K562 (cell line): ENCODE measurements around the gene HES4. TPM values are rescaled to one million over a fixed set of nuclear protein-coding genes. Genes with fewer than 3 reads are reported as not detected.

Experiments used
- CBFA2T2 ChIP-seq: fragments of 450-650 bp; conservative IDR thresholded peaks from 2 replicates; pipeline ENCODE4 v1.6.1; 2017; ENCODE audit warnings: mild to moderate bottlenecking
- DNMT1 ChIP-seq: fragments of 450-650 bp; IDR thresholded peaks from 2 replicates; pipeline ENCODE4 v1.6.1; 2016; ENCODE audit warnings: antibody characterized with exemption, mild to moderate bottlenecking
- ELK1 ChIP-seq: sonication (generic); formaldehyde crosslinking; IDR thresholded peaks from 2 replicates; pipeline ENCODE4 v1.8.1; 2022; ENCODE audit warnings: missing genetic modification reagents
- ETS1 ChIP-seq: conservative IDR thresholded peaks from 2 replicates; pipeline ENCODE4 v1.6.1; 2011; ENCODE audit warnings: low read depth, mild to moderate bottlenecking, low read length; ENCODE audit not compliant: control insufficient read depth
- FUS ChIP-seq: fragments of 200-400 bp; formaldehyde crosslinking; optimal IDR thresholded peaks from 2 replicates; pipeline ENCODE3; 2017; ENCODE audit warnings: low read depth, low read length
- HCFC1 ChIP-seq: IDR thresholded peaks from 2 replicates; pipeline ENCODE4 v1.6.1; 2012; ENCODE audit warnings: low read depth, low read length, improper control_type of control experiment
- HNRNPK ChIP-seq: fragments of 200-400 bp; formaldehyde crosslinking; IDR thresholded peaks from one replicate; pipeline ENCODE4 v1.6.1; 2018; ENCODE audit warnings: mild to moderate bottlenecking, low read depth, low read length; ENCODE audit not compliant: poor library complexity, severe bottlenecking
- MYC ChIP-seq, 2 experiments: fragments of 250-450 bp in 1 of 2; sonication (Bioruptor Pico) in 1 of 2; IDR thresholded peaks; 2 replicates each; pipeline versions ENCODE4 v1.5.1 to v1.6.1; 2012 to 2021; ENCODE audit warnings: low read depth in 2 of 2, borderline replicate concordance in 1 of 2, improper control_type of control experiment in 1 of 2, low read length in 1 of 2, mild to moderate bottlenecking in 1 of 2, moderate library complexity in 1 of 2
- NEUROD1 ChIP-seq: fragments of 150-350 bp; IDR thresholded peaks from 2 replicates; pipeline ENCODE4 v1.6.1; 2014; ENCODE audit warnings: borderline replicate concordance, low read length, low read depth; ENCODE audit not compliant: partially characterized antibody
- PCBP1 ChIP-seq: fragments of 200-400 bp; formaldehyde crosslinking; IDR thresholded peaks from 2 replicates; pipeline ENCODE4 v1.6.1; 2018; ENCODE audit warnings: mild to moderate bottlenecking, low read depth, low read length; ENCODE audit not compliant: poor library complexity, severe bottlenecking
- PKNOX1 ChIP-seq: fragments of 450-650 bp; IDR thresholded peaks from 2 replicates; pipeline ENCODE4 v1.6.1; 2016
- RBFOX2 ChIP-seq: fragments of 200-400 bp; formaldehyde crosslinking; IDR thresholded peaks from 2 replicates; pipeline ENCODE4 v1.6.1; 2017; ENCODE audit warnings: low read depth, mild to moderate bottlenecking, low read length, moderate library complexity
- SNIP1 ChIP-seq: fragments of 450-650 bp; IDR thresholded peaks from 2 replicates; pipeline ENCODE4 v1.7.1; 2017; ENCODE audit warnings: low read depth, mild to moderate bottlenecking
- THAP12 ChIP-seq: fragments of 250-450 bp; sonication (Bioruptor Pico); IDR thresholded peaks from 2 replicates; pipeline ENCODE4 v1.9.0; 2021; ENCODE audit warnings: mild to moderate bottlenecking, inconsistent platforms
- XRCC5 ChIP-seq: fragments of 200-400 bp; formaldehyde crosslinking; IDR thresholded peaks from 2 replicates; pipeline ENCODE4 v1.6.1; 2017; ENCODE audit warnings: low read depth, mild to moderate bottlenecking, low read length
- ZBTB17 ChIP-seq: fragments of 450-650 bp; formaldehyde crosslinking; IDR thresholded peaks from 2 replicates; pipeline ENCODE4 v1.4.0; 2020; ENCODE audit warnings: mild to moderate bottlenecking
- ZNF436 ChIP-seq: fragments of 250-450, 450-650 bp; sonication (Bioruptor Pico); formaldehyde crosslinking; IDR thresholded peaks from 2 replicates; pipeline ENCODE4 v1.7.0; 2020; ENCODE audit warnings: mild to moderate bottlenecking
- ZNF583 ChIP-seq: fragments of 250-450 bp; sonication (Bioruptor Pico); IDR thresholded peaks from 2 replicates; pipeline ENCODE4 v1.4.0; 2020
- ZNF740 ChIP-seq, 3 experiments: fragments of 200-800 bp in 1 of 3; sonication (Bioruptor generic) in 1 of 3; sonication (generic) in 1 of 3; formaldehyde crosslinking in 1 of 3; IDR thresholded peaks; 2 replicates each; pipeline versions ENCODE4 v1.6.1 to v1.8.0; 2016 to 2022; ENCODE audit warnings: mild to moderate bottlenecking in 2 of 3, missing compliant biosample characterization in 2 of 3, missing genetic modification characterization in 2 of 3, missing genetic modification reagents in 1 of 3
- ZSCAN29 ChIP-seq: fragments of 450-650 bp; IDR thresholded peaks from 2 replicates; pipeline ENCODE4 v1.6.1; 2017
- polyA plus RNA-seq, 8 experiments: library from polyadenylated mRNA; depleted of rRNA in 4 of 8; stranded (reverse) in 5 of 8; unstranded in 3 of 8; fragments of >200 nt; fragmentation: Nextera tagmentation in 2 of 8; fragmentation: Illumina TruSeq in 1 of 8; extraction: Ambion mirVana in 2 of 8; extraction: Trizol in 1 of 8; gene quantifications; 2 replicates each; pipeline versions ENCODE4 v1.2.1 to v1.2.3, GENCODE V29; 2011 to 2014; ENCODE audit warnings: inconsistent platforms in 1 of 8, missing spikeins in 1 of 8
- total RNA-seq, 7 experiments: library from RNA; depleted of rRNA in 6 of 7; stranded (reverse); fragments of >200 nt in 6 of 7; fragmentation: Illumina TruSeq in 2 of 7; extraction: Trizol in 2 of 7; gene quantifications; 2 replicates each; pipeline versions ENCODE4 v1.2.1 to v1.2.3, GENCODE V29; 2011 to 2021; ENCODE audit warnings: low replicate concordance in 1 of 7

Gene HES4
- total and polyA plus RNA-seq, 9 of the 15 experiments (the other 6 are each of a cell fraction or from before 2014, with no cell fraction given) = 0.21 to 43.7 (median 5.3) TPM; not detected in 2

- TF ChIP-seq ZBTB17 (CRISPR knock-in tag) = no peak
- TF ChIP-seq THAP12 = 0 out of 2 replicates have a peak, but pooled peaks have one; percentile 44
- peak; percentile 56 for TF ChIP-seq RBFOX2
- peak; percentile 96 for TF ChIP-seq PCBP1
- TF ChIP-seq CBFA2T2 = no peak
- peak; percentile 51 for TF ChIP-seq NEUROD1
- peak; percentile 9 for TF ChIP-seq HNRNPK
- 0 out of 2 replicates have a peak, but pooled peaks have one; percentile 25 for TF ChIP-seq ZNF740 (CRISPR knock-in tag; IDR thresholded peaks at IDR 0.05)
- TF ChIP-seq ZNF740 (tag; IDR thresholded peaks at IDR 0.05) = no peak
- 0 out of 2 replicates have a peak, but pooled peaks have one; percentile 36 for TF ChIP-seq XRCC5
- 0 out of 2 replicates have a peak, but pooled peaks have one; percentile 15 for TF ChIP-seq ETS1
- TF ChIP-seq ZSCAN29 = peak; percentile 88
- no peak for TF ChIP-seq DNMT1
- TF ChIP-seq MYC (IDR thresholded peaks at IDR 0.05; ENCODE audit: low read depth, low read length) = peak; percentile 43
- no peak for TF ChIP-seq MYC (CRISPR knock-in tag; IDR thresholded peaks at IDR 0.05; ENCODE audit: borderline replicate concordance, low read depth)
- TF ChIP-seq ZNF583 (CRISPR knock-in tag) = no peak
- peak; percentile 70 for TF ChIP-seq PKNOX1
- TF ChIP-seq ELK1 = no peak
- peak; percentile 100 for TF ChIP-seq ZNF436 (CRISPR knock-in tag)
- TF ChIP-seq HCFC1 = peak; percentile 41; the same call in 1 of the 2 replicates
- TF ChIP-seq FUS = peak; percentile 20
- TF ChIP-seq SNIP1 = no peak
These were observed 39.4 kb downstream of the HES4 start, which contains the start of gene KLHL17 (continued) for GRCh38 chr1:960363-961131.
